ENCODE results near the gene TRIM44. TPM values are rescaled to one million over a fixed set of nuclear protein-coding genes. Genes with fewer than 3 reads are reported as not detected.
"Not testable (repeated sequence)": the region's sequence is repeated elsewhere in the genome, so short reads cannot be mapped to it uniquely, and the experiment has no call there.

The TRIM44 gene
- total RNA-seq, 4 donors from 2014 or later = 24.6 to 54.2 (median 35.8) TPM

DNA sequence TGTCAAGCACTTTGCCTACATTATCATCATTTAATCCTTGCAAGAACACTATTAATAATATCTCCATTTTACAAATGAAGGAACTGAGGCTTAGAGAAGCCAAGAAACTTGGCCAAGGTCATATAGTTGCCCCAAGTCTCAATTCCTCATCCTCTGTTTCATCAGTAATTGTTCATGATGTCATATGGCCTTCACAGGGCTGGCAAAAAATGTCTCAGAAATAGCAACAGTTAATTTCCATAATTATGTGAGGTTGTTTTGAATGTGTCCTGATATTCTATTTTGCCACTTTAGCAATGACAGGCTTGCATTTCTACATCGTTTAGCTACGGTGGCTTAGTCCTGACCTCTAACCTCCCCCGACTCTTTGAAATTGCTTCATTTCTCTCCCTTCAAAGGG is 20.6 kb upstream of the TRIM44 start:
- Histone ChIP-seq H3K4me1 (no peaks in the 10 kb centered on the region), H3K4me3 (replicated peaks in 1 of 3) (no peak overlapping the region), H3K27ac (no peak overlapping the region), H3K36me3 (no peaks in the 10 kb centered on the region), H3K9me3 (no peaks in the 10 kb centered on the region), H3K27me3 (no peaks in the 10 kb centered on the region)
- 84 to 89% methylated on average over 3 of the region's 3 CpGs for WGBS, 2 donors
- intact Hi-C loops (cut with DNase I) = no loop called here
- TF ChIP-seq POLR2A (IDR thresholded peaks at IDR 0.05) = no peak
- TF ChIP-seq, protein P1, sequence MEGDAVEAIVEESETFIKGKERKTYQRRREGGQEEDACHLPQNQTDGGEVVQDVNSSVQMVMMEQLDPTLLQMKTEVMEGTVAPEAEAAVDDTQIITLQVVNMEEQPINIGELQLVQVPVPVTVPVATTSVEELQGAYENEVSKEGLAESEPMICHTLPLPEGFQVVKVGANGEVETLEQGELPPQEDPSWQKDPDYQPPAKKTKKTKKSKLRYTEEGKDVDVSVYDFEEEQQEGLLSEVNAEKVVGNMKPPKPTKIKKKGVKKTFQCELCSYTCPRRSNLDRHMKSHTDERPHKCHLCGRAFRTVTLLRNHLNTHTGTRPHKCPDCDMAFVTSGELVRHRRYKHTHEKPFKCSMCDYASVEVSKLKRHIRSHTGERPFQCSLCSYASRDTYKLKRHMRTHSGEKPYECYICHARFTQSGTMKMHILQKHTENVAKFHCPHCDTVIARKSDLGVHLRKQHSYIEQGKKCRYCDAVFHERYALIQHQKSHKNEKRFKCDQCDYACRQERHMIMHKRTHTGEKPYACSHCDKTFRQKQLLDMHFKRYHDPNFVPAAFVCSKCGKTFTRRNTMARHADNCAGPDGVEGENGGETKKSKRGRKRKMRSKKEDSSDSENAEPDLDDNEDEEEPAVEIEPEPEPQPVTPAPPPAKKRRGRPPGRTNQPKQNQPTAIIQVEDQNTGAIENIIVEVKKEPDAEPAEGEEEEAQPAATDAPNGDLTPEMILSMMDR (IDR thresholded peaks at IDR 0.05) = no peak
- DNase-seq = no peak

DNA sequence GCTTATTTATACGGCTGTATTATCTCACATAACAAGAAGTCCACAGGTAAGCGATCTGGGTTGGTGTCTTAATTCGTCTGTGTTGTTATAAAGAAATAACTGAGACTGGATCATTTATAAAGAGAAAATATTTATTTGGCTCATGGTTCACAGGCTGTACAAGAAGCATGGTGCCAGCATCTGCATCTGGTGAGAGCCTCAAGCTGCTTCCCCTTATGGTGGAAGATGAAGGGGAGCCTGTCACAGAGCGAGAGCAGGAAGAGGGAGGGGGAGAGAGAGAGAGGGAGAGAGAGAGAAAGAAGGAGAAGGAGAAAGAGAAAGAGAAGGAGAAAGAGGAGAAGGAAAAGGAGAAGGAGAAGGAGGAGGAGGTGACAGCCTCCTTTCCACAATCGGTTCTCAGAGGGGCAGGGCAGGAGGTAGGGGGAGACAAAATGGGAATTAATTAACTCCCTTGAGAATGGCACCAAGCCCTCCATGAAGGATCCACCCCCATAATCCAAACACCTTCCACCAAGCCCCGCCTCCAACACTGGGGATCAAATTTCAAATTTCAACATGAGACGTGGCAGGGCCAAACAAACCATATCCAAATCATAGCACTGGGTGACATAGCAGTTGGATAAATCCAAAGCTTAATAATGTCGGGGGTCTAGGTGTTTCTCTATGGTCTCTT is 15.0 kb upstream of the TRIM44 start:
- H3K4me1 ChIP-seq = no peaks in the 10 kb centered on the region
- H3K27me3 ChIP-seq = no peaks in the 10 kb centered on the region
- no peak for DNase-seq
- H3K4me3 ChIP-seq (replicated peaks in 1 of 3) = no peak overlapping the region
- no peaks in the 10 kb centered on the region for H3K9me3 ChIP-seq
- TF ChIP-seq, protein P1 (IDR thresholded peaks at IDR 0.05) = no peak
- no peak for TF ChIP-seq POLR2A (IDR thresholded peaks at IDR 0.05)
- no peak overlapping the region for H3K27ac ChIP-seq
- 74 to 78% methylated on average over 8 of the region's 8 CpGs for WGBS, 2 donors
- H3K36me3 ChIP-seq = no peaks in the 10 kb centered on the region
- intact Hi-C loops (cut with DNase I) = no loop called here

DNA sequence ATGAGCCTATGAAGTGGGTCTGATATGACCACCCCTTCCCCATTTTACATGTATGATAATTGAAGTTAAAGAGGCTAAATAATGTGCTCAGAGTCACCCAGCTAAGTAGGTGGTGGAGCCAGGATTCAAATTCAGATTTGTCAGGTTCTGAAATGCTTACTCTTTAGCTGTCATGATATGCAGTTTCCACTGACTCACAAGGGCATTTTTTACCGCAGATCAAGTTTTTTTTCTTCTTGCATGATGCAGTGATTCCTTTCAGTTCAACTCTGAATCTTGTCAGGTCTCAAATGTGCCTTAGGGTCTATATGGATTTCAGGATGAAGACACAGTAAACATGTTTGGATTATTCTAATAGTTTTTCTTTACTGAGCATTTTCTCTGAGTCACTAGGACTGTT is 12.6 kb upstream of the TRIM44 start:
- no peaks in the 10 kb centered on the region for H3K4me1 ChIP-seq
- WGBS, 2 donors = 40 to 73% methylated on average over 1 of the region's 1 CpG
- no peak for DNase-seq
- H3K36me3 ChIP-seq = no peaks in the 10 kb centered on the region
- H3K27ac ChIP-seq = no peak overlapping the region
- peaks cover 4% of the 10 kb centered on the region for H3K27me3 ChIP-seq
- H3K9me3 ChIP-seq = no peaks in the 10 kb centered on the region
- TF ChIP-seq, protein P1 (IDR thresholded peaks at IDR 0.05) = no peak
- TF ChIP-seq POLR2A (IDR thresholded peaks at IDR 0.05) = no peak
- H3K4me3 ChIP-seq (replicated peaks in 1 of 3) = no peak overlapping the region
- intact Hi-C loops (cut with DNase I) = no loop called here

DNA sequence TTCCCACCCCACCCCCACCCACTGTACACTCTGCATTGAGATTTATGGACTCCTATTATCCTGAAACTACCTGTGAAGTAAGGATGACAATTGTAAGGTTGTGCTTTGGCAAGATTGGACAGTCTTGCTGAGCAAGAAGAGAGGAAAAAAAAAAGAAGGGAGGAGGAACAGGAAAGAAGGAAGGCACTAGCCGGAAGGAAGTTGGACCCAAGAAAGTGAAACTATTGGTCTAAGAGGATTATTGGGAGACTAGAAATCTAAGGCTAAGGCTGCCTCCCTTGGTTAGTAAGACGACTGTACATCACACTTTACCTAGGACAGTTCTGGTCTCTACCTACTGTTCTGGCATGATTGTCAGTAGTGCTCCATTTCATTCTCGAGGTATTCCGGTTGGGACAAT is 12.1 kb upstream of the TRIM44 start:
- no peaks in the 10 kb centered on the region for H3K4me1 ChIP-seq
- H3K36me3 ChIP-seq = no peaks in the 10 kb centered on the region
- intact Hi-C loops (cut with DNase I) = no loop called here
- WGBS, 2 donors = 80 to 81% methylated on average over 4 of the region's 4 CpGs
- no peak overlapping the region for H3K4me3 ChIP-seq (replicated peaks in 1 of 3)
- no peak overlapping the region for H3K27ac ChIP-seq
- peaks cover 5% of the 10 kb centered on the region for H3K27me3 ChIP-seq
- TF ChIP-seq POLR2A (IDR thresholded peaks at IDR 0.05) = no peak
- TF ChIP-seq, protein P1 (IDR thresholded peaks at IDR 0.05) = no peak
- no peaks in the 10 kb centered on the region for H3K9me3 ChIP-seq
- no peak for DNase-seq

DNA sequence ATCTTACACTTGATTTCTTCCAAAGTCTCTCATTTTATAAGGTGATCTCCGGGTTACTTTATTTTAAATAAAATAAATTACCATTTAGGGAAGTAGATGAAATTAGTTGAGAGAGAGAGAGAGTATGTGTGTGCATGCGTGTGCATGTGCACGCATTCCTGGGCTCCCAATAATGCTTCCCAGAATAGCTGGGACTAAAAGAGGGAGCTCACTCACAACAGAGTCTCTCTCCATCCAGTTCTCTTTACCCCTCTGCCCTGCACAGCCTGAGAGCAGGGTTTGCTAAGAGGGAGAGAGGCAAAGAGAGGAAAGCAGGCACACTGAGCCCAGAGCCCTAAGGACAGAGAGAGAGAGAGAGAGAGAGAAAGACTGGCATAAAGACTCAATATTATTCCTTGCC is 11.3 kb upstream of the TRIM44 start:
- Histone ChIP-seq H3K27ac (no peak overlapping the region), H3K36me3 (no peaks in the 10 kb centered on the region), H3K4me3 (replicated peaks in 1 of 3) (no peak overlapping the region), H3K27me3 (peaks cover 5% of the 10 kb centered on the region), H3K4me1 (no peaks in the 10 kb centered on the region), H3K9me3 (no peaks in the 10 kb centered on the region)
- intact Hi-C loops (cut with DNase I) = no loop called here
- DNase-seq = no peak
- TF ChIP-seq, protein P1 (IDR thresholded peaks at IDR 0.05) = no peak
- TF ChIP-seq POLR2A (IDR thresholded peaks at IDR 0.05) = no peak
- WGBS, 2 donors = 88% methylated on average over 3 of the region's 3 CpGs

DNA sequence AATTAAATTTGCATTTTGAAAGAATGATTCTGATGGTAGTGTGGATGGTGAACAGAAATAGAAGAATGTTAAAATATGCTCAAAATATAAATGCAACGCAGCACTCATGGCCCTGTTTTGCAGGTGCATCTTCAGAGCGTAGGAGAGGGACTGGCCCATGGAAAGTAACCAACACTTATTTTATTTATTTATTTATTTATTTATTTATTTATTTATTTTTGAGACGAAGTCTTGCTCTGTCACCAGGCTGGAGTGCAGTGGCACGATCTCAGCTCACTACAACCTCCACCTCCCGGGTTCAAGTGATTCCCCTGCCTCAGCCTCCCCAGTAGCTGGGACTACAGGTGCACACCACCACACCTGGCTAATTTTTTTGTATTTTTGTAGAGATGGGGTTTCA is 9.8 kb upstream of the TRIM44 start:
- H3K4me3 ChIP-seq (replicated peaks in 1 of 3); H3K9me3 ChIP-seq; H3K27ac ChIP-seq; intact Hi-C loops (cut with DNase I); H3K27me3 ChIP-seq; H3K36me3 ChIP-seq; H3K4me1 ChIP-seq; DNase-seq: not testable (repeated sequence)
- 93 to 96% methylated on average over 5 of the region's 5 CpGs for WGBS, 2 donors

Measured in thyroid gland (tissue), 4 donors.